Renal cortex interstitium (tissue), 11 donors: ENCODE measurements around the gene MVD. TPM values are rescaled to one million over a fixed set of nuclear protein-coding genes. Genes with fewer than 3 reads are reported as not detected.

ENCODE experiments used
- DNase-seq, 11 donors: peaks; one replicate each; pipeline ENCODE4 v3.0.0-alpha.2; 2013; ENCODE audit warnings: low read depth in 9 of 11, low spot score in 4 of 11; ENCODE audit errors: extremely low read depth in 1 of 11
- polyA plus RNA-seq, 3 donors: library from polyadenylated mRNA; unstranded; fragments of 120-200 nt; gene quantifications; one replicate each; pipeline ENCODE4 v1.2.1, GENCODE V29; 2013; ENCODE audit not compliant: insufficient read length in 3 of 3

MVD gene
- polyA plus RNA-seq, 3 donors: 27.9 to 43.7 (median 39.8) TPM

GRCh38 chr16:88667461-88667860 is 4.6 kb upstream of the MVD start:
- no peak for DNase-seq

GRCh38 chr16:88665570-88665969 is 2.7 kb upstream of the MVD start:
- DNase-seq: no peak

DNA sequence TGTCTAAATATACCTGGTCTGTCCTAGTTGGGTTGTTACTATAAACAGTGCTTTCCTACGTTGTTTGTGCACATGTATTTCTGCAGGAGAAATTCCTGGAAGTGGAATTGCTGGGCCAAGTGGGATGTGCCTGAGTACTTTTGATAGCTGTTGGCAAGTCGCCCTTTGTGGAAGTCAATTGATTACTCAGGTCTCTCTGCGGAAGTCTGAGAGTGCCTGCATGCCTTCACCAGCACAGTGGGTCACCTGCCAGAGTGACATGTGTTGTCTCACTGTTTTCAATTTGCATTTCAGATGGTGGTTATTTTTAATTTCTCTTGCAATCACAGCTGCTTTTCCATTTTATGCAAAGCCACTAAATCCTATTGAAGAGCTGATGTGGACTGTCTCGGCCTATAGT is 2.3 kb upstream of the MVD start:
- no peak for DNase-seq

DNA sequence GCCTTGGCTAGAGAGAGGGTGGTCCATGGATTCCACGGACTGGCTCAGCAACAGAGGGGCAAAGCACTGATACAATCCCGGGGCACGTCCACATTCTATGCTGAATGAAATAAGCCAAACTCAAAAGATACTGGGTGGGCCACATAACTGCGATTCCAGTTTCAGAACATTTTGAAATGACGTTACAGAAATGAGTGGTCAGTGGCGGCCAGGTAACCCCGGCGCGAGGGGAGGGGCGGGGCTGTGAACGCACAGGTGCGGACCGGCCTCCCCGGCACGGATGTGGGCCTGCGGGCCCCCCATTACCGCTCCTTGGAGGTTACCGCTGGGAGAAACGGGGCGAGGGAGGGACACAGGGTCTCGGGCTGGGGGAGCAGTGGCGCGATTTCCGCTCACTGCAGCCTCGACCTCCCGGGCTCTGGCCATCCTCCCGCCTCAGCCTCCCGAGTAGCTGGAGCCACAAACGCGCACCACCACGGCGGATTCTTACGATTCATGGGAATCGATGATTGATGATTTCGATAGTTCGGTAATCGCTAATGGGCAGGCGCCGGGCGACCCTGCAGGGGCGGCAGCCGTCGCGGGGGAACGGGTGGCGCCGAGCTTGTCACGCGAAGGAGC is 559 bp downstream of the MVD start:
- DNase-seq: no peak

GRCh38 chr16:88661468-88661867 is 1.4 kb downstream of the MVD start:
- no peak for DNase-seq

GRCh38 chr16:88659160-88659559 is 3.7 kb downstream of the MVD start:
- no peak for DNase-seq

DNA sequence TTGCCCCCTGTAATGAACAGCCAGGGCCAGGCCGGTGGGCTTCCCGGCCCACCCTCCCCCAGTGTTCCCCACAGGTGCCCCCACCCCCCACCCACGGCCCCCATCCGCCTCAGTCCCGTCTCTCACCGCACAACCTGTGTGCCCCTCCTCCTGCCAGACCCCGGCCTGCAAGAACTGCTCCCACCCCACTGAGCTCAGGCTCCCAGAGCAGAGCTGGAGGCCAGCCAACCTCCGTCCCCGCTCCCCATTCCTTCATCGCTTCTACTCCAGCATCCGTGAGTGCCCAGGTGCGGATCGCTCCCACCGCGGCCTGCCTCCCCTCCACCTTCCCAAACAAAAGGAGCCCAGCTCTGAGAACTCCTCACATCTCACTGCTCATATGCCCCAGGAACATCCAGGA is 4.2 kb downstream of the MVD start:
- DNase-seq: no peak

DNA sequence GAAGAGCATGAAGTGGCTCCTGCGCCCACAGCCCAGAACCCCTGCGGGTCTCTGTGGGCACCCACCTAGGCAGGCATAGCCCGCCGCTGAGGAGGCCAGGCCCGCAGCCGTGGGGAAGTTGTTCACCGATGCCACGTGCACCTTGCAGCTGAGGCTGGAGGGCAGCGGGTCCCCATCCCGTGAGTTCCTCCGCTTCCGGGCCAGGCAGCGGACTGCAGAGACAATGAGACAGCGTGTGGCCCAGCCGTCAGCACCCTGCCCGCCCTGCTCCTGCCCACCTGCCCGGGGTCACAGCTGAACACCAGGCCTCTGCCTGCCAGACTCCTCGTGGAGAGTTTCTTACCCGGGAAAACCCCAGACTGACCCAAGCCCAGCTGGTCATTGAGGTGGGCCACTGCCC is 5.5 kb downstream of the MVD start:
- no peak for DNase-seq

- no peak for DNase-seq
Measured at GRCh38 chr16:88656291-88656980, 6.5 kb downstream of the MVD start.

DNA sequence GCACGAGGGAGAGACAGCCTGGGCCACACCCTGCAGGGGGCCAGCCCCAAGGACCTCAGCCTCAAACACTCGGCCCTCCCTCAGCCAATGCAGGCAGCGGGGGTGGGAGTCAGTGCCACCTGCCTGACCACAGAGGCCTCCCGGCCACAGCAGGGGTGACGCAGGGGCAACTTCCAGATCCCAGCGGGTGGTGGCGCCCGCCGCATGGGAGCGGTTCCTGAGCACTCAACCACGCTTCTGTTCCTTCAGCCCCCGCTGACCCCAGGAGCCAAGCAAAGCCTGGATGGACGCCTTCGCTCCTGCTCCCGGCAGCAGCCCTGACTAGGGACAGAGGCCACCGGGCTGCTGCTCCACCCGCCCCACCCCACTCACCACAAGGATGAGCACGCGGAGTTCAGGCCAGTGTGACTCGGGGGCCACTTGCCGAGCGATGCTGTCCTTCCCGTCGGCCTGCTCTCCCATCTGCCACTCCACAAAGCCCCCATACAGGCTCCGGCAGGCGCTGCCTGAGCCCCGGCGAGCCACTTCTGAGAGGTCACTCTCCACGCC is 7.1 kb downstream of the MVD start:
- DNase-seq: no peak

GRCh38 chr16:88655053-88655732 is 7.7 kb downstream of the MVD start:
- DNase-seq: no peak

GRCh38 chr16:88654363-88655052 is 8.4 kb downstream of the MVD start:
- no peak for DNase-seq

GRCh38 chr16:88653596-88654362 is 9.1 kb downstream of the MVD start:
- no peak for DNase-seq

DNA sequence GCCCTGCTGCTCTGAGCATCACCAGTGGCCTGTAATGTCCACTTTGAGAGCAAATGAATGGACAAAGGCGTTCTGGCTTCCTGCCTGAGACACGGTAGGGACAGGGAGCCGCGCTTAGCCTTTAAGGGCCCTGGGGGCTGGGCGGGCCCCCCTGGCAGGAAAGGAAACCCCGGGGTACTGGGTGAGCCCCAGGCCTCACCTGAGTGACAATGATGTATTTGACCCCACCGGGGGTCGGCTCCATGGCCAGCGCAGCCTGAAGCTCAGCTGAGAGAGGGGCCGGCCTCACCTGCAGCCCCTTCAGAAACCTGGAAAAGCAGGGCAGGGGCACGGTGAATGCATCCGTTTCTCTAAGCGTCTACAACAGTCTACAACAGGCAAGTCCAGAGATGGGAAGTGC is 9.8 kb downstream of the MVD start:
- DNase-seq: no peak

DNA sequence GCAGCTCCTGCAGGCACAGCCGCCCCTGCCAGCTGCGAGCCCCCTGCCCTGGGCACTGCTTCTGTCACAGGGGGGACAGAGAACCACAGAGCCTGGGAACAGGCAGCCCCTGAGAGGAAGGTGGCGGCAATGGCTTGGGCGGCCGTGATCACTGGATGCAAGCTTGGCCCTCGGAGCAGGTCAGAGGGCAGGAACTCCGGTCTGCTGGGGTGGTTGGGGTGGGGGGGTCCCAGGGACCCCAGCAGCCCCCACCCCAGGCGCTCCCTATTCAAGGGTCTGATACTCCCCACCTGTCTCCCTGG is 10.2 kb downstream of the MVD start:
- no peak for DNase-seq

DNA sequence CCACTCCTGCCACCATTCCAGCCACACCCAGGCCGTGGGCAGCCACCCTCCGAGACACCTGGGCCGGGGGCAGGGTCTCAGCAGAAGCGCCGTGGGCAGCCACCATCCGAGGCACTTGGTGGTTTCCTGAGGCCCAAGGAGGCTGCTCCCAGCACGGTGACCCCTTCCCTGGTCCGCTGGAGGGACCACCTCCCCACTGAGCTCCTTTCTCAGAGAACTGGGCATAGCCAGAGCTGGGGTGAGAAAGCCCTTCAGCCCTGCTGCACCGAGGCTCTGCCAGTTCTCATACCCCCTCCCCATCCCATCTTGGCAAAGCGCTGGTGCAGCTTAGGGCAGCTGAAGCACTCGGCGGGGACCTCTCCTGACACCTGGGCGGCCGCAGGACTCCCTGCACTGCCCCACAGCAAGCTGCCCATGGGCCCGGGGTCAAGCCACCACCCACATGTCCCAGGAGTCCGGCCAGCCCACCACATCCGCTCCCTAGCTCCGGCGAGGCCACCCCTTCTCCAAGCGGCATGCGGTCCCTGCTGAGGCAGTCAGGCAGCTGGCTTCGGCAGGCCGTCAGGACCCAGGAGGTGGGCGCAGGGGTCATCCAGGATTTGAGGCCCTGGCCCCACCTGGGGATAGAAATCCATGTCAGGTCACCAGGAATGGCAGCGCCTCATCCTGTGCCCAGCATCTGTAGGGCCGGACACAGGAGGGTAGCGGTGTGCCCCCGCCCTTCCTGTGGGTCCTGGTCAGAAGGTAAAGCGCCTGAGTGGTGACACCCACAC is 10.7 kb downstream of the MVD start:
- DNase-seq: no peak

DNA sequence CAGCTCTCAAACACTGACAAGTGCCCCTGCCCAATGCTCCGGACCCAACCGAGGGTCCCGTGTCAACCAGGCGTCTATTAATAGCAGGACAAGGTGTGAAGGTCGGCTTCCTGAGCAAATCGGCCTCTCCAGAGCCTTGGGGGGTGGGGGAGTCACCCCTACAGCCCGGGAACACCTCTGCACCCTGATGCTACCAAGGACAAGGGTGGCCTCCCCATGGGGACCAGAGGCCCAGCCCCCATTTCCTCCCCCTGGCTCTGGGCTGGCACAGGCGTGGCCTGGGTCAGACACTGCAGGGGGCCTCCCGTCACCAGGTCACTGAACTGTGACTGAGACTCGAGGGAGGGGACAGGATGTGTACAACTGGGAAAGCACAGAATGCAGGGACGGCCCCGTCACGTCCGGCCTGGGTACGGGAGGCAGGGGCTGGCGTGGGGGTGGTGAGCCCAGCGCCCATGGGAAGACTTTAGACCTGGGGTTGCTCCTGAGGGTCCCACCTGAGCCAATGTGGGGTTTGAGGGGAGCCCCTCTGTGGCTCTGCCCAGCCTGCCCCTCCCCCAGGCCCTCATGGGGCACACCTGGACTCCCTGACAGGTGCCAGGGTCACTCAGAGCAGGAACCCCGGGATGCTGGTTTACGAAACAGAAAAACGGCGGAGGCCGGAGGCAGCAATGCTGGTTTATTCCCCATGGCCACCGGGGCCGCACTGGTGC is 11.5 kb downstream of the MVD start:
- DNase-seq: peak in 9 of 11 donors; percentile 54 to 85 (median 71)

GRCh38 chr16:88650749-88651275 is 12.1 kb downstream of the MVD start, which contains the start of gene CYBA:
CYBA (minus strand) TSS chr16:88651053; CDS start chr16:88651013, 40 bp downstream.
- no peak for DNase-seq
